Neural cell (in vitro differentiated cells): ENCODE measurements around the gene PPFIA4. TPM values are rescaled to one million over a fixed set of nuclear protein-coding genes. Genes with fewer than 3 reads are reported as not detected.
A peak's percentile ranks its signal among the peaks of the same experiment; 100 is the strongest.

Experiments
- H2AFZ ChIP-seq: fragments of 200-600, 300-800 bp; sonication (generic), shearing (Covaris generic); 2 replicates; pipeline ENCODE4 v1.6.0; 2014; ENCODE audit warnings: low read depth, mild to moderate bottlenecking, antibody characterized with exemption, low read length, moderate library complexity
- H3F3A ChIP-seq: fragments of 200-600 bp; shearing (Covaris generic); 2 replicates; pipeline ENCODE4 v1.6.1; 2016; ENCODE audit warnings: mild to moderate bottlenecking, moderate library complexity, mixed read lengths, antibody characterized with exemption, low read length; ENCODE audit not compliant: insufficient read depth, poor library complexity, severe bottlenecking
- H3K27ac ChIP-seq: fragments of 200-600, 300-800 bp; sonication (generic), shearing (Covaris generic); 2 replicates; pipeline ENCODE4 v1.5.1; 2014; ENCODE audit warnings: mild to moderate bottlenecking, low read length, moderate library complexity
- H3K27me3 ChIP-seq: fragments of 300-800, 200-600 bp; sonication (generic), shearing (Covaris generic); 2 replicates; pipeline ENCODE4 v1.6.0; 2014; ENCODE audit warnings: mild to moderate bottlenecking, low read depth, low read length, moderate library complexity; ENCODE audit not compliant: insufficient read depth
- H3K36me3 ChIP-seq: fragments of 300-800, 200-600 bp; sonication (generic), shearing (Covaris generic); 2 replicates; pipeline ENCODE4 v1.5.1; 2014; ENCODE audit warnings: mild to moderate bottlenecking, antibody characterized with exemption, low read length, moderate library complexity; ENCODE audit not compliant: insufficient read depth
- H3K4me2 ChIP-seq: fragments of 300-800, 200-600 bp; sonication (generic), shearing (Covaris generic); 2 replicates; pipeline ENCODE4 v1.6.0; 2014; ENCODE audit warnings: mild to moderate bottlenecking, low read length
- H3K4me3 ChIP-seq: fragments of 300-800, 200-600 bp; sonication (generic), shearing (Covaris generic); 2 replicates; pipeline ENCODE4 v1.5.1; 2014; ENCODE audit warnings: mild to moderate bottlenecking, low read length, moderate library complexity
- H3K79me2 ChIP-seq: fragments of 200-600 bp; shearing (Covaris generic); replicated peaks from 2 replicates; pipeline ENCODE4 v1.6.0; 2014; ENCODE audit warnings: mild to moderate bottlenecking, low read length, moderate library complexity; ENCODE audit not compliant: insufficient read depth
- H3K9ac ChIP-seq: fragments of 300-800, 200-600 bp; sonication (generic), shearing (Covaris generic); 2 replicates; pipeline ENCODE4 v1.6.1; 2016; ENCODE audit warnings: mild to moderate bottlenecking, low read length, mixed read lengths
- H3K9me2 ChIP-seq: fragments of 200-600 bp; shearing (Covaris generic); 2 replicates; pipeline ENCODE4 v1.6.1; 2016; ENCODE audit warnings: mild to moderate bottlenecking, low read length, mixed read lengths; ENCODE audit not compliant: insufficient read depth
- H3K9me3 ChIP-seq: fragments of 200-600, 300-800 bp; sonication (generic), shearing (Covaris generic); 2 replicates; pipeline ENCODE4 v1.6.1; 2016; ENCODE audit warnings: mild to moderate bottlenecking, mixed run types, low read length, moderate library complexity, mixed read lengths
- H4K20me1 ChIP-seq: fragments of 200-600 bp; shearing (Covaris generic); 2 replicates; pipeline ENCODE4 v1.6.1; 2016; ENCODE audit warnings: mild to moderate bottlenecking, mixed run types; ENCODE audit not compliant: insufficient read depth
- EP300 ChIP-seq: fragments of 450-650 bp; conservative IDR thresholded peaks from 2 replicates; pipeline ENCODE4 v1.6.1; 2014; ENCODE audit warnings: antibody characterized with exemption, mild to moderate bottlenecking, moderate library complexity; ENCODE audit not compliant: poor library complexity, severe bottlenecking
- EZH2 ChIP-seq: fragments of 200-600, 300-800 bp; shearing (Covaris generic), sonication (generic); IDR thresholded peaks from 2 replicates; pipeline ENCODE4 v1.6.1; 2014; ENCODE audit warnings: antibody characterized with exemption, low read length, borderline replicate concordance, mild to moderate bottlenecking; ENCODE audit not compliant: insufficient read depth, poor library complexity, severe bottlenecking
- MXI1 ChIP-seq: fragments of 450-650 bp; conservative IDR thresholded peaks from 2 replicates; pipeline ENCODE4 v1.6.1; 2014; ENCODE audit warnings: antibody characterized with exemption, mild to moderate bottlenecking; ENCODE audit not compliant: poor library complexity, severe bottlenecking
- POLR2AphosphoS5 ChIP-seq: IDR thresholded peaks from 2 replicates; pipeline ENCODE4 v1.6.1; 2012
- SMC3 ChIP-seq: fragments of 450-650 bp; conservative IDR thresholded peaks from 2 replicates; pipeline ENCODE4 v1.6.1; 2014; ENCODE audit warnings: antibody characterized with exemption, mild to moderate bottlenecking, moderate library complexity; ENCODE audit not compliant: poor library complexity
- TAF1 ChIP-seq: IDR thresholded peaks from 2 replicates; pipeline ENCODE4 v1.6.1; 2012; ENCODE audit warnings: low read depth
- polyA plus RNA-seq: library from polyadenylated mRNA; depleted of rRNA; stranded (reverse); fragments of >200 nt; gene quantifications from 2 replicates; pipeline ENCODE4 v1.2.3, GENCODE V29; 2014
- TF ChIP-seq, protein P1 (sequence below): IDR thresholded peaks from 2 replicates; pipeline ENCODE4 v1.6.1; 2012; ENCODE audit warnings: borderline replicate concordance
- TF ChIP-seq, protein P2 (sequence below): fragments of 450-650 bp; IDR thresholded peaks from 2 replicates; pipeline ENCODE4 v1.5.1; 2014; ENCODE audit warnings: antibody characterized with exemption, mild to moderate bottlenecking, moderate library complexity; ENCODE audit not compliant: poor library complexity, severe bottlenecking

Gene PPFIA4
- polyA plus RNA-seq, 1 donor from 2014 or later, result 1.6 TPM

- H3K9me3 ChIP-seq, result no peaks in the 10 kb centered on the region
- TF ChIP-seq, protein P1, sequence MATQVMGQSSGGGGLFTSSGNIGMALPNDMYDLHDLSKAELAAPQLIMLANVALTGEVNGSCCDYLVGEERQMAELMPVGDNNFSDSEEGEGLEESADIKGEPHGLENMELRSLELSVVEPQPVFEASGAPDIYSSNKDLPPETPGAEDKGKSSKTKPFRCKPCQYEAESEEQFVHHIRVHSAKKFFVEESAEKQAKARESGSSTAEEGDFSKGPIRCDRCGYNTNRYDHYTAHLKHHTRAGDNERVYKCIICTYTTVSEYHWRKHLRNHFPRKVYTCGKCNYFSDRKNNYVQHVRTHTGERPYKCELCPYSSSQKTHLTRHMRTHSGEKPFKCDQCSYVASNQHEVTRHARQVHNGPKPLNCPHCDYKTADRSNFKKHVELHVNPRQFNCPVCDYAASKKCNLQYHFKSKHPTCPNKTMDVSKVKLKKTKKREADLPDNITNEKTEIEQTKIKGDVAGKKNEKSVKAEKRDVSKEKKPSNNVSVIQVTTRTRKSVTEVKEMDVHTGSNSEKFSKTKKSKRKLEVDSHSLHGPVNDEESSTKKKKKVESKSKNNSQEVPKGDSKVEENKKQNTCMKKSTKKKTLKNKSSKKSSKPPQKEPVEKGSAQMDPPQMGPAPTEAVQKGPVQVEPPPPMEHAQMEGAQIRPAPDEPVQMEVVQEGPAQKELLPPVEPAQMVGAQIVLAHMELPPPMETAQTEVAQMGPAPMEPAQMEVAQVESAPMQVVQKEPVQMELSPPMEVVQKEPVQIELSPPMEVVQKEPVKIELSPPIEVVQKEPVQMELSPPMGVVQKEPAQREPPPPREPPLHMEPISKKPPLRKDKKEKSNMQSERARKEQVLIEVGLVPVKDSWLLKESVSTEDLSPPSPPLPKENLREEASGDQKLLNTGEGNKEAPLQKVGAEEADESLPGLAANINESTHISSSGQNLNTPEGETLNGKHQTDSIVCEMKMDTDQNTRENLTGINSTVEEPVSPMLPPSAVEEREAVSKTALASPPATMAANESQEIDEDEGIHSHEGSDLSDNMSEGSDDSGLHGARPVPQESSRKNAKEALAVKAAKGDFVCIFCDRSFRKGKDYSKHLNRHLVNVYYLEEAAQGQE, result no peak
- TF ChIP-seq TAF1, result no peak
- TF ChIP-seq MXI1, result no peak
- no peak for TF ChIP-seq SMC3
- TF ChIP-seq POLR2AphosphoS5, result no peak
- H3K4me3 ChIP-seq, result no peak overlapping the region
- H3K4me2 ChIP-seq, result no peak overlapping the region
- H2AFZ ChIP-seq, result no peak overlapping the region
- no peaks in the 10 kb centered on the region for H3K79me2 ChIP-seq
- H3K27ac ChIP-seq, result no peak overlapping the region
- no peaks in the 10 kb centered on the region for H3K36me3 ChIP-seq
- no peak overlapping the region for H3K9ac ChIP-seq
- no peaks in the 10 kb centered on the region for H4K20me1 ChIP-seq
- H3K9me2 ChIP-seq, result no peaks in the 10 kb centered on the region
- H3F3A ChIP-seq, result no peaks in the 10 kb centered on the region
- peaks cover 41% of the 10 kb centered on the region for H3K27me3 ChIP-seq
These were observed 47.2 kb downstream of the PPFIA4 start for GRCh38 chr1:203073469-203073868.

DNA sequence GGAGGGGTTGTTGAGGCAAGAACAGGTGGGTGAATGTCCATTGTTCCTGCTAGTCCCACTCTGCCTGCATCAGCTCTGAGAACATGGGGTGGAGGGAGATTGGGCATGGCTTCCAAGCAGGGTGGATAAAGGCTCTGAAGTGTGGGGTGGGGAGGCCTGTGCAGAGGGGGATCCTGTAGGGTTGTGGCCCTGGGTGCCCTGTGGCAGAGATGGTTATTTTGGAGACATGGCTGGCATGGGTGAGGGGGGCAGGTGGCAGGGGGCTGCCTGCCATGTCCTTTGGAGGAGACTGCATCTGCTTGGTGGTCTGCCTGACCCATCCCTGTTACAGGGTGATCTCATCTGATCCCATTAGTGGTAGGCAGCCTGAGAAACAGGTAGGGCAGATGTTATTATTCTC is 48.3 kb downstream of the PPFIA4 start:
- Histone ChIP-seq H3K9me3 (no peaks in the 10 kb centered on the region), H3K79me2 (no peaks in the 10 kb centered on the region), H4K20me1 (no peaks in the 10 kb centered on the region), H3K4me2 (no peak overlapping the region), H3K27ac (no peak overlapping the region), H3K27me3 (peaks cover 41% of the 10 kb centered on the region), H3K36me3 (no peaks in the 10 kb centered on the region), H3K9me2 (no peaks in the 10 kb centered on the region), H3F3A (no peaks in the 10 kb centered on the region), H2AFZ (no peak overlapping the region), H3K9ac (no peak overlapping the region), H3K4me3 (no peak overlapping the region)
- TF ChIP-seq, protein P2, sequence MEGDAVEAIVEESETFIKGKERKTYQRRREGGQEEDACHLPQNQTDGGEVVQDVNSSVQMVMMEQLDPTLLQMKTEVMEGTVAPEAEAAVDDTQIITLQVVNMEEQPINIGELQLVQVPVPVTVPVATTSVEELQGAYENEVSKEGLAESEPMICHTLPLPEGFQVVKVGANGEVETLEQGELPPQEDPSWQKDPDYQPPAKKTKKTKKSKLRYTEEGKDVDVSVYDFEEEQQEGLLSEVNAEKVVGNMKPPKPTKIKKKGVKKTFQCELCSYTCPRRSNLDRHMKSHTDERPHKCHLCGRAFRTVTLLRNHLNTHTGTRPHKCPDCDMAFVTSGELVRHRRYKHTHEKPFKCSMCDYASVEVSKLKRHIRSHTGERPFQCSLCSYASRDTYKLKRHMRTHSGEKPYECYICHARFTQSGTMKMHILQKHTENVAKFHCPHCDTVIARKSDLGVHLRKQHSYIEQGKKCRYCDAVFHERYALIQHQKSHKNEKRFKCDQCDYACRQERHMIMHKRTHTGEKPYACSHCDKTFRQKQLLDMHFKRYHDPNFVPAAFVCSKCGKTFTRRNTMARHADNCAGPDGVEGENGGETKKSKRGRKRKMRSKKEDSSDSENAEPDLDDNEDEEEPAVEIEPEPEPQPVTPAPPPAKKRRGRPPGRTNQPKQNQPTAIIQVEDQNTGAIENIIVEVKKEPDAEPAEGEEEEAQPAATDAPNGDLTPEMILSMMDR, result no peak
- TF ChIP-seq SMC3, result no peak

GRCh38 chr1:203075236-203076030 is 49.1 kb downstream of the PPFIA4 start:
- Histone ChIP-seq H3K27ac (no peak overlapping the region), H3K36me3 (no peaks in the 10 kb centered on the region), H2AFZ (no peak overlapping the region), H3K4me2 (no peak overlapping the region), H4K20me1 (no peaks in the 10 kb centered on the region), H3K27me3 (peaks cover 41% of the 10 kb centered on the region), H3F3A (no peaks in the 10 kb centered on the region), H3K79me2 (no peaks in the 10 kb centered on the region), H3K4me3 (peak overlapping the region; percentile 58), H3K9ac (no peak overlapping the region), H3K9me2 (no peaks in the 10 kb centered on the region), H3K9me3 (no peaks in the 10 kb centered on the region)
- TF ChIP-seq SMC3 (no peak), TAF1 (no peak), EZH2 (no peak), EP300 (no peak)
- TF ChIP-seq, protein P2, result no peak
